Adrenal gland (tissue), 12 donors: ENCODE data around the gene ARHGAP21. TPM values are rescaled to one million over a fixed set of nuclear protein-coding genes. Genes with fewer than 3 reads are reported as not detected.
A peak's percentile ranks its signal among the peaks of the same experiment; 100 is the strongest.

Source experiments
- DNase-seq, 7 donors: peaks; one replicate each; pipeline ENCODE4 v3.0.0-alpha.2; 2019 to 2020
- H3K27ac ChIP-seq, 5 donors: fragments of 200-600 bp; sonication (generic) in 4 of 5; 1 replicate in 3 of 5; 2 replicates in 2 of 5; pipeline versions ENCODE4 v1.5.1 to v1.8.0; 2016 to 2020; ENCODE audit warnings: mild to moderate bottlenecking in 1 of 5
- H3K27me3 ChIP-seq: fragments of 200-600 bp; 2 replicates; pipeline ENCODE4 v1.8.0; 2021
- H3K36me3 ChIP-seq, 2 donors: fragments of 200-600 bp; replicated peaks in 1 of 2; 1 replicate in 1 of 2; 2 replicates in 1 of 2; pipeline versions ENCODE4 v1.5.1 to v1.8.0; 2018 to 2022
- H3K4me1 ChIP-seq, 2 donors: fragments of 200-600 bp; replicated peaks in 1 of 2; 1 replicate in 1 of 2; 2 replicates in 1 of 2; pipeline versions ENCODE4 v1.5.1 to v1.8.0; 2018 to 2021
- H3K4me3 ChIP-seq, 4 donors: fragments of 200-600 bp; sonication (generic) in 3 of 4; one replicate each; pipeline ENCODE4 v1.5.1; 2016 to 2018
- H3K9me3 ChIP-seq, 3 donors: fragments of 200-600 bp; sonication (generic) in 1 of 3; replicated peaks in 1 of 3; 1 replicate in 2 of 3; 2 replicates in 1 of 3; pipeline versions ENCODE4 v1.5.1 to v1.8.0; 2016 to 2021
- CTCF ChIP-seq, 6 experiments: fragments of 450-650 bp in 4 of 6; fragments of 200-600 bp in 2 of 6; sonication (generic) in 1 of 6; IDR thresholded peaks; 1 replicate in 5 of 6; 2 replicates in 1 of 6; pipeline versions ENCODE4 v1.5.1 to v1.8.0; 2016 to 2021; ENCODE audit warnings: antibody characterized with exemption in 6 of 6, mild to moderate bottlenecking in 2 of 6, moderate library complexity in 1 of 6
- POLR2A ChIP-seq, 2 donors: fragments of 450-650 bp; IDR thresholded peaks; one replicate each; pipeline ENCODE4 v1.6.1; 2017; ENCODE audit warnings: antibody characterized with exemption in 2 of 2, mild to moderate bottlenecking in 2 of 2, moderate library complexity in 1 of 2
- WGBS, 4 donors: extraction: QIAGEN DNeasy Blood & Tissue Kit in 2 of 4; methylation state at CpG; one replicate each; pipeline versions ENCODE4 v1.1.5 to v1.1.7; 2013 to 2017; 5-methylcytosine and 5-hydroxymethylcytosine counted together
- intact Hi-C, 2 donors: fragments of 100-400 bp; cut with DNase I; formaldehyde crosslinking; loops; one replicate each; pipeline versions ENCODE4 v1.14.1 to v1.15.0; 2022 to 2023
- polyA plus RNA-seq, 3 donors: library from polyadenylated mRNA; stranded (reverse); fragments of 200-250 nt in 2 of 3; fragments of 350-450 nt in 1 of 3; fragmentation: Illumina TruSeq in 1 of 3; extraction: RNeasy Lipid Tissue Mini Kit (QIAGEN cat#74804) in 1 of 3; gene quantifications; one replicate each; pipeline ENCODE4 v1.2.3, GENCODE V29; 2013 to 2014
- total RNA-seq, 9 donors: library from RNA; depleted of rRNA in 4 of 9; stranded (reverse); fragments of >200 nt in 4 of 9; fragments of 120-200 nt in 1 of 9; fragmentation: NEBNext Ultra II Directional in 1 of 9; extraction: Animal tissue kit (Norgen Biotek cat#: 25700) in 1 of 9; gene quantifications; one replicate each; pipeline versions ENCODE4 v1.1.0 to v1.2.4, GENCODE V29; 2013 to 2023
- donor health status: healthy with polysubstance abuse.
- donor health status: Bipolar disorder and iron deficiency.
- donor health status: DM: yes; HTN: yes; CAD: no.
- donor health status: DM: no; HTN: no; CAD: no.
- donor health status: DM: no; HTN: no; CAD: no.
- donor health status: DM: yes; HTN: yes; CAD: no.

Gene ARHGAP21
- total and polyA plus RNA-seq, 12 donors, result 45.2 to 160 (median 107) TPM

GRCh38 chr10:24550680-24551079 is 173.0 kb downstream of the ARHGAP21 start:
- peaks cover 0 to 4% of the 10 kb centered on the region in 2 donors for H3K4me1 ChIP-seq

GRCh38 chr10:24545585-24545984 is 178.1 kb downstream of the ARHGAP21 start:
- TF ChIP-seq POLR2A (IDR thresholded peaks at IDR 0.05), result no peak
- TF ChIP-seq CTCF (IDR thresholded peaks at IDR 0.05), result no peak
- no peak for DNase-seq
- no peaks in the 10 kb centered on the region for H3K27me3 ChIP-seq
- H3K36me3 ChIP-seq, result peaks cover 0 to 39% of the 10 kb centered on the region in 2 donors
- 94 to 98% (median 96%) methylated on average over 3 of the region's 3 CpGs for WGBS, 4 donors
- no peaks in the 10 kb centered on the region for H3K9me3 ChIP-seq
- intact Hi-C loops, result no loop called here
- H3K27ac ChIP-seq, result no peak overlapping the region
- H3K4me3 ChIP-seq, result no peak overlapping the region
- no peaks in the 10 kb centered on the region for H3K4me1 ChIP-seq

More at GRCh38 chr10:24550680-24551079, 173.0 kb downstream of the ARHGAP21 start:
- WGBS, 4 donors, result 90 to 92% (median 91%) methylated on average over 10 of the region's 10 CpGs
- H3K27me3 ChIP-seq, result no peaks in the 10 kb centered on the region
- H3K27ac ChIP-seq, result no peak overlapping the region
- no peak overlapping the region for H3K4me3 ChIP-seq
- intact Hi-C loops, result loop anchor here in 1 of 2 donors (10.0 kb wide), 1 partner anchor 556 kb away; no protein-coding TSS in a partner anchor
- TF ChIP-seq POLR2A (IDR thresholded peaks at IDR 0.05) (no peak), CTCF (IDR thresholded peaks at IDR 0.05) (no peak)
- H3K9me3 ChIP-seq, result no peaks in the 10 kb centered on the region
- peaks cover 0 to 9% of the 10 kb centered on the region in 2 donors for H3K36me3 ChIP-seq
- DNase-seq, result peak in 1 of 7 donors; percentile 39

GRCh38 chr10:24544776-24545175 is 178.9 kb downstream of the ARHGAP21 start:
- H3K27me3 ChIP-seq, result no peaks in the 10 kb centered on the region

More at GRCh38 chr10:24544776-24545175, 178.9 kb downstream of the ARHGAP21 start:
- 92 to 96% (median 94%) methylated on average over 9 to 10 of the region's 10 CpGs for WGBS, 4 donors
- Histone ChIP-seq H3K27ac (no peak overlapping the region), H3K4me1 (no peaks in the 10 kb centered on the region), H3K9me3 (no peaks in the 10 kb centered on the region), H3K36me3 (peaks cover 0 to 42% of the 10 kb centered on the region in 2 donors), H3K4me3 (no peak overlapping the region)
- peak in 1 of 7 donors; percentile 34 for DNase-seq
- intact Hi-C loops, result no loop called here
- no peak for TF ChIP-seq CTCF (IDR thresholded peaks at IDR 0.05)
- no peak for TF ChIP-seq POLR2A (IDR thresholded peaks at IDR 0.05)
